Natural killer cell (primary cell): Measurements from ENCODE around the gene NUMBL. TPM values are rescaled to one million over a fixed set of nuclear protein-coding genes. Genes with fewer than 3 reads are reported as not detected.
A peak's percentile ranks its signal among the peaks of the same experiment; 100 is the strongest.

ENCODE experiments used
- ATAC-seq, 3 donors: fragments of 150-1000 bp in 2 of 3; fragments of 200-7000 bp in 1 of 3; cut with Tn5 transposase; 1 replicate in 1 of 3; 2 replicates in 2 of 3; pipeline ENCODE4 v1.10.0; 2021; ENCODE audit warnings: mild to moderate bottlenecking in 2 of 3, moderate library complexity in 2 of 3
- DNase-seq, 2 donors: peaks; one replicate each; pipeline versions ENCODE4 v3.0.0 to v3.0.0-alpha.2; 2013 to 2021; ENCODE audit warnings: mixed read lengths in 1 of 2
- H3K27ac ChIP-seq: one replicate; pipeline ENCODE4 v1.5.1; 2013; ENCODE audit warnings: mild to moderate bottlenecking, low read length
- H3K27me3 ChIP-seq: one replicate; pipeline ENCODE4 v1.6.1; 2013; ENCODE audit warnings: low read length; ENCODE audit not compliant: control insufficient read depth, insufficient read depth
- H3K36me3 ChIP-seq: one replicate; pipeline ENCODE4 v1.6.1; 2013; ENCODE audit warnings: low read length; ENCODE audit not compliant: control insufficient read depth, insufficient read depth
- H3K4me1 ChIP-seq: one replicate; pipeline ENCODE4 v1.6.1; 2013; ENCODE audit warnings: low read length; ENCODE audit not compliant: control insufficient read depth, insufficient read depth
- H3K4me3 ChIP-seq: one replicate; pipeline ENCODE4 v1.5.1; 2013; ENCODE audit warnings: low read length
- H3K9me3 ChIP-seq: one replicate; pipeline ENCODE4 v1.6.1; 2013; ENCODE audit warnings: low read length; ENCODE audit not compliant: control insufficient read depth, insufficient read depth
- H3K27ac Mint-ChIP-seq, 2 donors: one replicate each; pipeline ENCODE4 v1.8.0; 2022; ENCODE audit warnings: mild to moderate bottlenecking in 2 of 2, mixed read lengths in 2 of 2, moderate library complexity in 1 of 2
- H3K27me3 Mint-ChIP-seq, 2 donors: one replicate each; pipeline ENCODE4 v1.8.0; 2022; ENCODE audit warnings: low read depth in 2 of 2, mixed read lengths in 2 of 2
- H3K36me3 Mint-ChIP-seq: one replicate; pipeline ENCODE4 v1.8.0; 2022; ENCODE audit warnings: mixed read lengths
- H3K4me1 Mint-ChIP-seq, 2 donors: one replicate each; pipeline ENCODE4 v1.8.0; 2022; ENCODE audit warnings: mixed read lengths in 2 of 2
- H3K4me3 Mint-ChIP-seq: one replicate; pipeline ENCODE4 v1.8.0; 2022; ENCODE audit warnings: mild to moderate bottlenecking, moderate library complexity, mixed read lengths
- H3K9me3 Mint-ChIP-seq, 2 donors: one replicate each; pipeline ENCODE4 v1.8.0; 2022; ENCODE audit warnings: mixed read lengths in 2 of 2
- WGBS: methylation state at CpG from one replicate; pipeline ENCODE4 v1.1.7; 2013; ENCODE audit warnings: missing lambda C conversion rate; ENCODE audit not compliant: insufficient coverage; 5-methylcytosine and 5-hydroxymethylcytosine counted together
- intact Hi-C: fragments of 100-400 bp; cut with micrococcal nuclease; formaldehyde crosslinking; loops from one replicate; pipeline ENCODE4 v1.14.2; 2022
- total RNA-seq, 4 donors: library from RNA; stranded (reverse); fragments of 120-200 nt in 1 of 4; gene quantifications; one replicate each; pipeline versions ENCODE4 v1.2.3 to v1.2.4, GENCODE V29; 2013 to 2022
- TF ChIP-seq, protein P1 (sequence below): fragments of 200-600 bp; IDR thresholded peaks from one replicate; pipeline ENCODE4 v1.8.0; 2022; ENCODE audit warnings: antibody characterized with exemption

NUMBL gene
- total RNA-seq, 3 donors from 2014 or later (not counting 1 experiment from before 2014, with no cell fraction given), result 9.9 to 19.5 (median 10.2) TPM

DNA sequence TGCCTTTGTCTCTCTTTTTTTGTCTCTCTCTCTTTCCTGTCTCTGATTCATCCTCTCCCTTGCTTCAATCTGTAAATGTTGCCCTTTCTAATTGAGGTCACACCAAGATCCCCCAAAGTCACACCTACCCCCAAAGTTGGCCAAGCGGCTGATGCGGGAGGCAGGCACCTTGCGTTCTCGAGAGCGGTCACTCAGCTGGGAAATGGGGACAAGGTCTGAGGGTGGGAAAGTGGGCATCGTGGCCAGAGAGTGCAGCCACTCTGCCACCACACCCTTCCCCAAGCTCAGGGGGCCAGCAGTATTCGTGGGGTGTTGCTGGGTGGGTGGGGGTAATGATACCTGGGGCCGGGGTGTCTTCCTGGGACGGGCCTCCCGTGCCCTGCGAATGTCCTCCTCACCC lies 23.5 kb upstream of the NUMBL start:
- WGBS, result 64% methylated on average over 6 of the region's 11 CpGs
- H3K36me3 Mint-ChIP-seq, result peaks cover 3% of the 10 kb centered on the region
- H3K4me1 Mint-ChIP-seq, result peaks cover 38 to 55% of the 10 kb centered on the region in 2 donors
- ATAC-seq, result no peak
- H3K27ac Mint-ChIP-seq, result peak overlapping the region; percentile 99
- no peaks in the 10 kb centered on the region for H3K27me3 ChIP-seq
- no peaks in the 10 kb centered on the region for H3K9me3 ChIP-seq
- TF ChIP-seq, protein P1, sequence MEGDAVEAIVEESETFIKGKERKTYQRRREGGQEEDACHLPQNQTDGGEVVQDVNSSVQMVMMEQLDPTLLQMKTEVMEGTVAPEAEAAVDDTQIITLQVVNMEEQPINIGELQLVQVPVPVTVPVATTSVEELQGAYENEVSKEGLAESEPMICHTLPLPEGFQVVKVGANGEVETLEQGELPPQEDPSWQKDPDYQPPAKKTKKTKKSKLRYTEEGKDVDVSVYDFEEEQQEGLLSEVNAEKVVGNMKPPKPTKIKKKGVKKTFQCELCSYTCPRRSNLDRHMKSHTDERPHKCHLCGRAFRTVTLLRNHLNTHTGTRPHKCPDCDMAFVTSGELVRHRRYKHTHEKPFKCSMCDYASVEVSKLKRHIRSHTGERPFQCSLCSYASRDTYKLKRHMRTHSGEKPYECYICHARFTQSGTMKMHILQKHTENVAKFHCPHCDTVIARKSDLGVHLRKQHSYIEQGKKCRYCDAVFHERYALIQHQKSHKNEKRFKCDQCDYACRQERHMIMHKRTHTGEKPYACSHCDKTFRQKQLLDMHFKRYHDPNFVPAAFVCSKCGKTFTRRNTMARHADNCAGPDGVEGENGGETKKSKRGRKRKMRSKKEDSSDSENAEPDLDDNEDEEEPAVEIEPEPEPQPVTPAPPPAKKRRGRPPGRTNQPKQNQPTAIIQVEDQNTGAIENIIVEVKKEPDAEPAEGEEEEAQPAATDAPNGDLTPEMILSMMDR, result no peak
- H3K4me3 Mint-ChIP-seq, result peak overlapping the region; percentile 76
- H3K27ac ChIP-seq, result peak overlapping the region; percentile 92
- intact Hi-C loops, result loop anchor here (1.0 kb wide), 1 partner anchor 24 kb away; the partner anchor contains the start of gene NUMBL
- DNase-seq, result peak in 1 of 2 donors; percentile 28
- no peaks in the 10 kb centered on the region for H3K27me3 Mint-ChIP-seq
- H3K4me3 ChIP-seq, result peak overlapping the region; percentile 35
- peaks cover 11% of the 10 kb centered on the region for H3K36me3 ChIP-seq
- H3K4me1 ChIP-seq, result peaks cover 46% of the 10 kb centered on the region
- no peaks in the 10 kb centered on the region for H3K9me3 Mint-ChIP-seq

DNA sequence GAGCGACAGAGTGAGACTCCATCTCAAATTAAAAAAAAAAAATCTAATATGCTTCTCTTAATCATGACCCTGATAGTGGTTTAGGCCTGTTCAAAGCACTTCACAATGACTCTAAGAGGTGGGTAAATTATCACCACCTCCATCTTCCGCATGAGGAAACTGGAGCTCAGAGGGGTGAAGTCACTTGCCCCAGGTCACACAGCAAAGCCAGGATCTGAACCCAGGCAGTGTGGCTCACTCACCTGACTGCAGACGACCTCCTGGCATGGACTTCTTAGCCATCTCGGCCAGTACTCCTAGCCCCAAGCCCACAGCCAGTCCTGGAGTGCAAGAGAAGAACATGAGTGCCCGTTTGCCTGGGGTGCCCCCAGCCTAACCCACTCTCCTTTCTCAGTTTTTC lies 19.4 kb upstream of the NUMBL start:
- Mint-ChIP-seq H3K4me3 (no peak overlapping the region), H3K9me3 (no peaks in the 10 kb centered on the region), H3K4me1 (peaks cover 11 to 27% of the 10 kb centered on the region in 2 donors), H3K27ac (no peak overlapping the region), H3K36me3 (peaks cover 6% of the 10 kb centered on the region), H3K27me3 (no peaks in the 10 kb centered on the region)
- Histone ChIP-seq H3K27me3 (no peaks in the 10 kb centered on the region), H3K27ac (no peak overlapping the region), H3K4me1 (peaks cover 12% of the 10 kb centered on the region), H3K36me3 (peaks cover 34% of the 10 kb centered on the region), H3K4me3 (no peak overlapping the region), H3K9me3 (no peaks in the 10 kb centered on the region)
- ATAC-seq (no peak), DNase-seq (no peak)
- intact Hi-C loops, result no loop called here
- TF ChIP-seq, protein P1, result no peak
- 94% methylated on average over 5 of the region's 5 CpGs for WGBS

DNA sequence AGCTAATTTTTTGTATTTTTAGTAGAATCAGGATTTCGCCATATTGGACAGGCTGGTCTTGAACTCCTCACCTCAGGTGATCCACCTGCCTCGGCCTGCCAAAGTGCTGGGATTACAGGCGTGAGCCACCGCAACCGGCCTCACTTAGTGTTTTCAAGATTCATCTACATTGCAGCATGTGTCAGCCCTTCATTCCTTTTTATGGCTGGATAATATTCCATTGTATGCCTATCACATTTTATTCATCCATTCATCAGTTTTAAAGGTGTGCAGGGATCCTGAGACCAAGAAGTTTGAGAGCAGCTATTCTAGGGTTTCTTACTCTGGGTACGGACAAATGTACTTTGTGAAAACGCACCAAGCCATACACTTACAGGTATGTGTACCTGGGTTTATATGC lies 17.2 kb upstream of the NUMBL start:
- ATAC-seq, result no peak
- intact Hi-C loops, result no loop called here
- DNase-seq, result no peak
- over 99% methylated on average over 7 of the region's 7 CpGs for WGBS
- H3K27ac Mint-ChIP-seq, result peak overlapping the region in 1 of 2 donors; percentile 23
- Histone ChIP-seq H3K4me1 (no peaks in the 10 kb centered on the region), H3K27ac (no peak overlapping the region), H3K27me3 (no peaks in the 10 kb centered on the region), H3K9me3 (no peaks in the 10 kb centered on the region), H3K4me3 (no peak overlapping the region), H3K36me3 (peaks cover 54% of the 10 kb centered on the region)
- no peaks in the 10 kb centered on the region for H3K27me3 Mint-ChIP-seq
- H3K9me3 Mint-ChIP-seq, result no peaks in the 10 kb centered on the region
- peaks cover 0 to 19% of the 10 kb centered on the region in 2 donors for H3K4me1 Mint-ChIP-seq
- peaks cover 6% of the 10 kb centered on the region for H3K36me3 Mint-ChIP-seq
- TF ChIP-seq, protein P1, result no peak
- no peak overlapping the region for H3K4me3 Mint-ChIP-seq

DNA sequence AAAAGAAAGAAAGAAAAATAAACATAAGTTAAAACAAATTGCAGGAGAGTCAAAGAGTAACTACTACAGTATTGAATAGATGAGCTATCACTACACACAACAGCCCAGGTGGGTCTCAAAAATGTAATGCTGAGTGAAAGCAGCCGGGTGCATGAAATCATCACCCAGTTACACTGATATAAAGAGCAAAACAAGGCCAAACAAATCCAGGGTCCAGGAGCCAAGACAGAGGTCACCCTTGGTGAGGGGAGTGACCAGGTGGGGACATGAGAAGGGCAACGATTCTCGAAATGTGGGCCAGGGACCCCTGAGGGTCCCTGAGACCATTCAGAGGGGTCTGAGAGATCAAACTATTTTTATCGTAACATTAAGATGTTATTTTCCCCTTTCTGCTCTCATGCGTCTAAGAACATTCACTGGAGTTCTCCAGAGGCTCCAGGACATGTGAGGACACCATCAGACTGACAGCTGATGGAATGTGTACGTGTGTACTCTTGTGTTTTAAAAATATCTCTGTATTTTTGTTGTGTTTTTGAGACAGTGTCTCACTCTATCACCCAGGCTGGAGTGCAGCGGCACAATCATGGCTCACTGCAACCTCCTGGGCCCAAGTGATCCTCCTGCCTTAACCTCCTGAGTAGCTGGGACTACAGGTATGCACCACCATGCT lies 15.6 kb upstream of the NUMBL start:
- ATAC-seq (no peak), DNase-seq (no peak)
- peaks cover 63% of the 10 kb centered on the region for H3K36me3 ChIP-seq
- H3K27me3 ChIP-seq, result no peaks in the 10 kb centered on the region
- Mint-ChIP-seq H3K4me1 (peaks cover 0 to 13% of the 10 kb centered on the region in 2 donors), H3K27me3 (no peaks in the 10 kb centered on the region), H3K27ac (no peak overlapping the region), H3K4me3 (no peak overlapping the region), H3K9me3 (no peaks in the 10 kb centered on the region), H3K36me3 (peaks cover 7% of the 10 kb centered on the region)
- 98% methylated on average over 6 of the region's 7 CpGs for WGBS
- H3K9me3 ChIP-seq, result no peaks in the 10 kb centered on the region
- no peak overlapping the region for H3K27ac ChIP-seq
- no peak overlapping the region for H3K4me3 ChIP-seq
- intact Hi-C loops, result no loop called here
- H3K4me1 ChIP-seq, result no peaks in the 10 kb centered on the region
- TF ChIP-seq, protein P1, result no peak
